Activated naive CD8-positive, alpha-beta T cell (primary cell): Measurements from ENCODE around the gene PSMC4.
"Not testable (repeated sequence)": the region's sequence is repeated elsewhere in the genome, so short reads cannot be mapped to it uniquely, and the experiment has no call there.

Experiments used
- H3K27ac Mint-ChIP-seq: one replicate; pipeline ENCODE4 v1.8.0; 2021; ENCODE audit warnings: mixed read lengths
- H3K27me3 Mint-ChIP-seq: one replicate; pipeline ENCODE4 v1.8.0; 2021; ENCODE audit warnings: mixed read lengths
- H3K36me3 Mint-ChIP-seq: one replicate; pipeline ENCODE4 v1.8.0; 2021; ENCODE audit warnings: mixed read lengths
- H3K4me1 Mint-ChIP-seq: one replicate; pipeline ENCODE4 v1.8.0; 2021; ENCODE audit warnings: low read depth, mixed read lengths
- H3K4me3 Mint-ChIP-seq: one replicate; pipeline ENCODE4 v1.8.0; 2021; ENCODE audit warnings: mild to moderate bottlenecking, mixed read lengths
- H3K9me3 Mint-ChIP-seq: one replicate; pipeline ENCODE4 v1.8.0; 2021; ENCODE audit warnings: low read depth, mixed read lengths

Gene PSMC4

DNA sequence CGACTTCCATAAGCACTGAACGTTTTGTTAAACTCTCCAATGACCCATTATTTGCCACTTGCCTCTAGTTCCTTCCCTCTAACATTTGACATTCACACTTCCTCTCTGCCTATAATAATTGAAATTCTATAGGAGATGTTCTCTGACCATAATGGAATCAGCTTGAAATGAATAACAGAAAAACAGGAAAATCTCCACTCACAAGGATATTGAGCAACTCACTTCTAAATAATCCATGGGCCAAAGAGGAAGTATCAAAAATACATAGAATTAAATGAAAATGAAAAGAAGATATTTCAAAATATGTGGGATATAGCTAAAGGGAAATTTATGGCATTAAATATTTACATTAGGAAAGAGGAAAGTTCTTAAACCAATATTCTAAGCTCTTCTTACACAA is 33.2 kb upstream of the PSMC4 start:
- no peaks in the 10 kb centered on the region for H3K27me3 Mint-ChIP-seq
- H3K27ac Mint-ChIP-seq, result peak overlapping the region; percentile 95
- H3K9me3 Mint-ChIP-seq, result peaks cover 7% of the 10 kb centered on the region
- peak overlapping the region; percentile 36 for H3K4me3 Mint-ChIP-seq
- H3K36me3 Mint-ChIP-seq, result peaks cover 2% of the 10 kb centered on the region
- peaks cover 82% of the 10 kb centered on the region for H3K4me1 Mint-ChIP-seq

DNA sequence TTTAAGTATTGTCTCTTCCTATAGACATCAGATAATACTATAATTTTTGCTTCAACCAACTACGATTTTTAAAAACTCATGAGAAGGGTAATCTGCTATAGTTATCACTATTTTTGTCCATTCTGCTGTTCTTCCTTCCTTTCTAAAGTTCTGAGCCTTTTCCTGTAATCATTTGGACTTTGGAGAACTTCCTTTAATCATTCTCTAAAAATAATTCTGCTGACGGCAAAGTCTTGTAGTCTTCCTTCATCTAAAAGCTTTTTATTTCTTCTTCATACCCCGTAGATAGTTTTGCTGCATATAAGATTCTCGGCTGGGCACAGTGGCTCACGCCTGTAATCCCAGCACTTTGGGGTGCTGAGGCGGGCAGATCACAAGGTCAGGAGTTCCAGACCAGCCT is 31.4 kb upstream of the PSMC4 start:
- H3K4me1 Mint-ChIP-seq, result peaks cover 85% of the 10 kb centered on the region
- H3K4me3 Mint-ChIP-seq, result no peak overlapping the region
- H3K27me3 Mint-ChIP-seq, result no peaks in the 10 kb centered on the region
- peak overlapping the region; percentile 78 for H3K27ac Mint-ChIP-seq
- H3K9me3 Mint-ChIP-seq, result peaks cover 11% of the 10 kb centered on the region
- H3K36me3 Mint-ChIP-seq, result peaks cover 6% of the 10 kb centered on the region

DNA sequence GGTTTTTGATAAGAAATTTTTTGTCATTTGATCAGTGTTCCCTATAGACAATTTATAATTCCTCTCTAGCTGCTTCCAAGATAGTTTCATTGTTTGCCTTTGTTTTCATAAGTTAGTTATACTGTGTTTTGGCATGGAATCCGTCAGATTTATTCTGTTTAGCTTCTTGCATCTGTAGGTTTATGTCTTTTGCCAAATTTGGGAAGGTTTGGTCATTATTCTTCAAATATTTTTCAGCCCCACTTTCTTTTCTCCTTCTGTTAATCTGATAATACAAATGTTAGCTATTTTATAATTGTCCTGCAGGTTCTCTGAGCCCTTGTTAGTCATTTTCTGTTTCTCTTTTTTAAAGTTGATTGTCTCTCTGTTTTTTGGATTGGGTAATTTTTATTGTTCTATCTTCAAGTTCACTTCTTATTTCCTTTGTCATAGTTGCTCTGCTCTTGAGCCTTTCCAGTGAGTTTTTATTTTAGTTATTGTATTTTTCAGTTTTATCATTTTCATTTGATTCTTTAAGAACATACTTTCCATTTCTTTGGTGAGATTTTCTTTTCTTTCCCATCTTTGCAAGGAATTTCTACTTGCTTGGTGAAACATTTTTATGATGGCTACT is 30.6 kb upstream of the PSMC4 start:
- H3K36me3 Mint-ChIP-seq, result peaks cover 6% of the 10 kb centered on the region
- peaks cover 83% of the 10 kb centered on the region for H3K4me1 Mint-ChIP-seq
- H3K9me3 Mint-ChIP-seq, result peaks cover 11% of the 10 kb centered on the region
- H3K27ac Mint-ChIP-seq, result peak overlapping the region; percentile 93
- no peaks in the 10 kb centered on the region for H3K27me3 Mint-ChIP-seq
- H3K4me3 Mint-ChIP-seq, result peak overlapping the region; percentile 76

DNA sequence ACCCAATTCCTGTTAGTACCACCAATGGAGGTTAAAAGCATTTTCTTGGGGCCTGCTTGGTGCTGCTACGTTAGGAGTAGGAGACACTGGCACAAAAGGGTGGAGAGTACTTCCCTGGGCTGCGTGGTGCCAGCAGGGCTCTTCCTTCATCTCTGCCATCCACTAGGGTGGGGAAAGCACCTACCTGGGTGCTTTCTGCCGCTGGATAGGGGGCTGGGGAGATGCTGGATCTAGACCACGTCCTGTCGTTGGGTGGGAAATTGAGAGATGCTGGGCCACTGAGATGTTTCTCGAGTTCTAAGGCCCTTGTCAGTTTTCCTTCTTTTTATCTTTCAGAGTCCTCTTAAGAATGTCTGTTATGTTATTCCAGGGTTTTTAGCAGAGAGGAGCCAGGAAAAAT is 29.8 kb upstream of the PSMC4 start:
- Mint-ChIP-seq H3K36me3 (peaks cover 6% of the 10 kb centered on the region), H3K4me3 (peak overlapping the region; percentile 76), H3K9me3 (peaks cover 11% of the 10 kb centered on the region), H3K4me1 (peaks cover 81% of the 10 kb centered on the region), H3K27me3 (no peaks in the 10 kb centered on the region), H3K27ac (peak overlapping the region; percentile 93)

GRCh38 chr19:39941615-39942365 is 29.2 kb upstream of the PSMC4 start:
- peaks cover 11% of the 10 kb centered on the region for H3K9me3 Mint-ChIP-seq
- peaks cover 79% of the 10 kb centered on the region for H3K4me1 Mint-ChIP-seq
- H3K36me3 Mint-ChIP-seq, result peaks cover 6% of the 10 kb centered on the region
- peak overlapping the region; percentile 93 for H3K27ac Mint-ChIP-seq
- no peaks in the 10 kb centered on the region for H3K27me3 Mint-ChIP-seq
- peak overlapping the region; percentile 76 for H3K4me3 Mint-ChIP-seq

DNA sequence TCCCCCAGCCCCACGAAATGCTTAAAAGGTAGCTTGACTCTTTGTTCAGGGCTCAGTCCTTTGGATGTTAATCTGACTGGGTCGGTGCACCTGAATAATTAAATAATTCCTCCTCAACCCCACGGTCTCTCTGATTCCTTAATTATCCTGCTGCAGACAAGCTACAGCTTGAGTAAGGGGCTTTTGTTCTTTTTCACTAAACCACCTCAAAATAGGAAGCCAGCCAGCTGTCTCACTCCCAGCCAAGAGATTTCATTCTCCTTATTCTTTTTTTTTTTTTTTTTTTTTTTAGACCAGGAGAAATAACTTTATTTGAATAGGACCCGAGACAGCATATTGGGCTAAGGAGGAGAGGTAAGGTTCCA is 28.6 kb upstream of the PSMC4 start:
- peaks cover 6% of the 10 kb centered on the region for H3K36me3 Mint-ChIP-seq
- no peaks in the 10 kb centered on the region for H3K27me3 Mint-ChIP-seq
- H3K4me1 Mint-ChIP-seq, result peaks cover 76% of the 10 kb centered on the region
- peaks cover 11% of the 10 kb centered on the region for H3K9me3 Mint-ChIP-seq
- peak overlapping the region; percentile 93 for H3K27ac Mint-ChIP-seq
- H3K4me3 Mint-ChIP-seq, result peak overlapping the region; percentile 76

DNA sequence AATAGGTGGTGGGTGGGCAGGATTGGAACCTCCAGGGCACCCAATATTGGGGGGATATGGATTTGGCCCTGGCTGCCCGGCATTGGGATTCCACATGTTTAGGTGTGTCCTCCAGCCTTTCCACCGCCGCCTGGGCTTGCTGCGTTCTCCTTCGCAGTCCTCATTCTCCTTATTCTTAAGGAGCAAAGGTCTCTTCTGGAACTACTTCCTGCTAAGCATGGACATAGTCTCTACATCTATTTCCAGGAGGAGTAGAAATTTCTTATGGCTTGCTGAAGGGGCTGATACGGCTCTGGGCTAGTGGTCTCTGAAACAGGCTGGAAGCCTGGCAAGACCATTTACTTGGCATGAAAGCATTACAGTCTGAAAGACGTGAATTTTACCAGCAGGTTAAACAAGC is 27.4 kb upstream of the PSMC4 start:
- Mint-ChIP-seq H3K9me3 (peaks cover 11% of the 10 kb centered on the region), H3K36me3 (peaks cover 6% of the 10 kb centered on the region), H3K27me3 (no peaks in the 10 kb centered on the region), H3K4me3 (peak overlapping the region; percentile 30), H3K27ac (peak overlapping the region; percentile 75), H3K4me1 (peaks cover 80% of the 10 kb centered on the region)

- Mint-ChIP-seq H3K4me1 (peaks cover 85% of the 10 kb centered on the region), H3K4me3 (peak overlapping the region; percentile 46), H3K27ac (peak overlapping the region; percentile 84)
These were observed 24.4 kb upstream of the PSMC4 start for GRCh38 chr19:39946532-39946931.

DNA sequence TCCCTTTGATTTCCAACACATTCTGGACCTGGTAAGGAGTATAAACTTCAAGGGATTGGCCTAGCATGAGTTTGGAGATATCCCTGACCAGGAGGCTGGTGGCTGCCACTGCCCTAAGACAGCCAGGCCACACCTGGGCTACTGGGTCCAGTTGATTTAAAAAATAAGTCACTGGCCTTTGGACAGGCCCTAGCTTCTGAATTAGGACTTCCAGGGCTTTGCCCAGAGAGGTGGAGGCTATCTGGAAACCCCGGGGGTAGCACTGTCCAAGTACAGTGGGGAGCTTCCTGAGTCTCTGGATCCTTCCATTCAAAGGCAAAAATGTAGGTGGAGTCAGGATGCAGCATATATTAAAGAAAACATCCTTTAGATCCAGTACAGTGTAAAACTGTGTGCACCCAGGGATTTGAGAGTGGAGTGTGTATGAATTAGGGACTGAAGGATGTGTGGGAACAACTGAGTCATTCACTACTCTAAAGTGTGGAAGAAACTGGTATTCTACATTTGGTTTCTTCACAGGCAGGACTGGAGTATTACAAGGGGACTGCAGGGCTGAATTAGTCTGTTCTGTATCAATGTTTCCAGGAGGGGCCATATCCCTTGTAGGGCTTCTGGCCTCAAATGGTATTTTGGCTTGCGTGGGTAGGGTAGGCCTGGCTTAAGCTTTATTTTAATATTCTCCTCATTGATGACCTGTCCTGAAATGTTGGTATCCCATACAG is 21.8 kb upstream of the PSMC4 start:
- Mint-ChIP-seq H3K36me3 (peaks cover 4% of the 10 kb centered on the region), H3K9me3 (peaks cover 2% of the 10 kb centered on the region), H3K4me1 (peaks cover 87% of the 10 kb centered on the region), H3K4me3 (peak overlapping the region; percentile 50), H3K27me3 (no peaks in the 10 kb centered on the region), H3K27ac (peak overlapping the region; percentile 98)

More at GRCh38 chr19:39946532-39946931, 24.4 kb upstream of the PSMC4 start:
- H3K9me3 Mint-ChIP-seq, result peaks cover 4% of the 10 kb centered on the region
- H3K27me3 Mint-ChIP-seq, result no peaks in the 10 kb centered on the region
- H3K36me3 Mint-ChIP-seq, result peaks cover 6% of the 10 kb centered on the region

GRCh38 chr19:39951065-39951650 is 19.8 kb upstream of the PSMC4 start:
- no peaks in the 10 kb centered on the region for H3K27me3 Mint-ChIP-seq
- H3K4me1 Mint-ChIP-seq, result peaks cover 90% of the 10 kb centered on the region
- H3K27ac Mint-ChIP-seq, result peak overlapping the region; percentile 98
- no peaks in the 10 kb centered on the region for H3K9me3 Mint-ChIP-seq
- H3K4me3 Mint-ChIP-seq, result peak overlapping the region; percentile 91
- H3K36me3 Mint-ChIP-seq, result peaks cover 2% of the 10 kb centered on the region

DNA sequence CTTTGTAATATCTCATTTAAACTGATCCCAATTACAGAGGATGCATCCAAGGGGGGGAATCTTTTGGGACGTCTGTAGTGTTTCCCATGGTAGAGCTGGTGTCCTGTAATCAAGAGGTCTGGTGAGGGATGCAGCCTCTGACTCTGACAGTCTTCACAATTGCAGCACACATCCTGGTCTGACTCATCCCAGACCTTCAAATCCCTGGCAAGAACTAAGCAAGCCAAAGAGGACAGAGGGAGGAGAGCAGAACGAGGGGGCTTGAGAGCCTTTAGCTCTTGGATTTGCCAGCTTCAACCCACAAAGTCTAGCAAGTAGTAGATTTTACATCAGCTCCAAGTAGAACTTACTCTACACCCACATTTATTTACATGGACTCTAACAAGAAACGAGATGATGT is 19.3 kb upstream of the PSMC4 start:
- Mint-ChIP-seq H3K4me3 (peak overlapping the region; percentile 91), H3K36me3 (peaks cover 2% of the 10 kb centered on the region), H3K27ac (peak overlapping the region; percentile 98), H3K4me1 (peaks cover 90% of the 10 kb centered on the region), H3K27me3 (no peaks in the 10 kb centered on the region), H3K9me3 (no peaks in the 10 kb centered on the region)

DNA sequence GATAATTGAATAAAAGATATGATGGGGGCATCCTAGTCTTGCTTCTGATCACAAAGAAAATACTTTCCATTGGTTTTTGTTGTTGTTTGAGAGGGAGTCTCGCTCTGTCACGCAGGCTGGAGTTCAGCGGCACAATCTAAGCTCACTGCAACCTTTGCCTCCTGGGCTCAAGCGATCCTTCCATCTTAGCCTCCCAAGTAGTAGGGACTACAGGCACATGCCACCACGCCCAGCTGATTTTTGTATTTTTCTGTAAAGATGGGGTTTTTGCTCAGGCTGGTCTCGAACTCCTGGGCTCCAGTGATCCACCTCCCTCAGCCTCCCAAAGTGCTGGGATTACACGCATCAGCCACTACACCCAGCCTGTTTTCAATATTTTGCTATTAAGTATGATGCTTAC is 17.1 kb upstream of the PSMC4 start:
- peaks cover 2% of the 10 kb centered on the region for H3K36me3 Mint-ChIP-seq
- H3K27me3 Mint-ChIP-seq, result no peaks in the 10 kb centered on the region
- peaks cover 85% of the 10 kb centered on the region for H3K4me1 Mint-ChIP-seq
- no peaks in the 10 kb centered on the region for H3K9me3 Mint-ChIP-seq
- peak overlapping the region; percentile 98 for H3K27ac Mint-ChIP-seq
- H3K4me3 Mint-ChIP-seq, result peak overlapping the region; percentile 91

- H3K27ac Mint-ChIP-seq, result peak overlapping the region; percentile 82
- peak overlapping the region; percentile 7 for H3K4me3 Mint-ChIP-seq
- peaks cover 65% of the 10 kb centered on the region for H3K4me1 Mint-ChIP-seq
- H3K9me3 Mint-ChIP-seq, H3K36me3 Mint-ChIP-seq, H3K27me3 Mint-ChIP-seq: not testable (repeated sequence)
These were observed 13.1 kb upstream of the PSMC4 start for GRCh38 chr19:39957886-39958285.

DNA sequence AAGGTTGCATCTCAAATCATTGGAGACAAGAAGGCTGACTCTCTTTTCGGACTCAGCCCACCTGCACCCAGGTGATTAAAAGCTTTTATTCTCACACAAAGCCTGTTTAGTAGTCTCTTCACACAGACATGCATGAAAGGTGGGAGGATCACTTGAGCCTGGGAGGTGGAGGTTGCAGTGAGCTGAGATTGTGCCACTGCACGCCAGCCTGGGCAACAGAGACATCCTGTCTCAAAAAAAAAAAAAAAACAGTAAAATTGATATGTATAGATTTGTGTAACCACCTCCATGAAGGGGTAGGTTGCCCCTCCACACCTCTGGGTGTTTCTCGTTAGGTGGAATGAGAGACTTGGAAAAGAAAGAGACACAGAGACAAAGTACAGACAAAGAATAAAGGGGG is 12.0 kb upstream of the PSMC4 start:
- H3K4me1 Mint-ChIP-seq, result peaks cover 61% of the 10 kb centered on the region
- H3K9me3 Mint-ChIP-seq, H3K27me3 Mint-ChIP-seq, H3K36me3 Mint-ChIP-seq: not testable (repeated sequence)
- H3K4me3 Mint-ChIP-seq, result peak overlapping the region; percentile 82
- H3K27ac Mint-ChIP-seq, result peak overlapping the region; percentile 95

- Mint-ChIP-seq H3K4me3 (peak overlapping the region; percentile 82), H3K4me1 (peaks cover 58% of the 10 kb centered on the region), H3K27ac (peak overlapping the region; percentile 95)
- not testable (repeated sequence) for H3K9me3 Mint-ChIP-seq, H3K36me3 Mint-ChIP-seq, H3K27me3 Mint-ChIP-seq
These were observed 11.6 kb upstream of the PSMC4 start for GRCh38 chr19:39959407-39959806.
